Measurements from ENCODE around the gene NOC2L. TPM values are rescaled to one million over a fixed set of nuclear protein-coding genes. Genes with fewer than 3 reads are reported as not detected.
A peak's percentile ranks its signal among the peaks of the same experiment; 100 is the strongest.
"Not testable (repeated sequence)": the region's sequence is repeated elsewhere in the genome, so short reads cannot be mapped to it uniquely, and the experiment has no call there.

NOC2L gene
- total RNA-seq, 1 donor from 2014 or later, result 71.9 TPM

- DNase-seq (ENCODE audit: low spot score), result not testable (repeated sequence)
These were observed 35.5 kb upstream of the NOC2L start for GRCh38 chr1:994546-994945.

- DNase-seq (ENCODE audit: low spot score), result peak; percentile 41
These were observed 34.4 kb upstream of the NOC2L start for GRCh38 chr1:993379-993995.

- DNase-seq (ENCODE audit: low spot score), result no peak
These were observed 33.3 kb upstream of the NOC2L start for GRCh38 chr1:992362-992761.

- no peak for DNase-seq (ENCODE audit: low spot score)
These were observed 32.8 kb upstream of the NOC2L start for GRCh38 chr1:991895-992294.

GRCh38 chr1:991275-991674 is 32.2 kb upstream of the NOC2L start:
- not testable (repeated sequence) for DNase-seq (ENCODE audit: low spot score)

DNA sequence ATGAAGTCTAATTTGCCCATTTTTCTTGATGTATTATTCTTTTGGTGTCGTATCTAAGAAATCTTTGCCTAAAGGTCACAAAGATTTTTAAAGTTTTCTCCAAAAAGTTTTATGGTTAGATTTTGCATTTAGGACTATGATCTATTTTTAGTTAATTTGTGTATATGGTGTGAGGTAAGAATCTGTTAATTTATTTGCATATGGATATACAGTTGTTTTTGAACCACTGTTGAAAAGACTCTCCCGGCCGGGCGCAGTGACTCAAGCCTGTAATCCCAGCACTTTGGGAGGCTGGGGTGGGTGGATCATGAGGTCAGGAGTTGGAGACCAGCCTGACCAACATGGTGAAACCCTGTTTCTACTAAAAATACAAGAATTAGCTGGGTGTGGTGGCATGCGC is 29.0 kb upstream of the NOC2L start:
- DNase-seq (ENCODE audit: low spot score), result not testable (repeated sequence)

DNA sequence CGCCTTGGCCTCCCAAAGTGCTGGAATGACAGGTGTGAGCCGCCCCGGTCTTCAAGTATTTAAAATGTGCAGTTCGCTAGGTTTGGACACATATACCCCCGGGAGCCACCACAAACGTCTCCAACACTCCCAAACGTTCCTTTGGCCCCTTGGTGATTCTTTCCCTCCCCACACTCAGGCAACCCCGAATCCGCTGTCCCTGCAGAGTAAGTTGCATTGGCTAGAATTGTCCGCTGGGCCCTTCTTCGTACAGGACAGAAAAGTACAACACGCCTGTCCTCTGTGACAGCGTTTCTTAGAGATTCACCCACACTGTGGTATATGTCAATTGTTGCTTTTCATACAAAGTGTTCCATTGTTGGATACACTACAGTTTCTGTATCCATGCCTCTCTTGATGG is 26.1 kb upstream of the NOC2L start:
- no peak for DNase-seq (ENCODE audit: low spot score)

GRCh38 chr1:984476-984814 is 25.4 kb upstream of the NOC2L start:
- DNase-seq (ENCODE audit: low spot score), result no peak

DNA sequence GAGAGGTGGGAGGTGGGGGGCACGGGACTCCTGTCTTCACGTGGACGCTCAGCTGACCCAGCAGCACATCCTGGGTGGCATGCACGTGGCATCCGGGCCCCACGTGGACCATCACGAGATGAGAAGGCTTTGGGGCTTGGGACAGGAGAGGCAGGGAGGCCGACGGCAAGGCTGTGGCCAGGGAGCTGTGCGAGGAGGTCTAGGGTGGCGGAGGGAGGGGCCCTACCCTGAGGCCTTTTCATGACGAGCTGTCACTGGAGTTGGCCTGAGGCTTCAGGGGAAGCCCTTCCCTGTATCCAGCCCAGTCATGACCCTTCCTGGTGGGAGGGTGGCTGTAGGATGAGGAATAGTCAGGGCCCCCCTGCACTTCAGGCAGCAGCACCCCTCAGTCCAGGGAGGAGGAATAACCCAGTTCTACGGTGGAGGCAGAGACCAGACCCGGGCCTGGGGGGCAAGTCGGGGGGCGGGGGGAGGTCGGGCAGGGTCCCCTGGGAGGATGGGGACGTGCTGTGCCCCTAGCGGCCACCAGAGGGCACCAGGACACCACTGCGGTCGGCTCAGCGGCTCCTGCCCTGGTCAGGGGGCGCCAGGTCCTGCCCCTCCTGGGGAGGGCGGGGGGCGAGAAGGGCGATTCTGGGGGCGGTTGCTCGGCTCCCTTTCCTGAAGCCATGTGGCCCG is 24.9 kb upstream of the NOC2L start:
- no peak for DNase-seq (ENCODE audit: low spot score)

DNA sequence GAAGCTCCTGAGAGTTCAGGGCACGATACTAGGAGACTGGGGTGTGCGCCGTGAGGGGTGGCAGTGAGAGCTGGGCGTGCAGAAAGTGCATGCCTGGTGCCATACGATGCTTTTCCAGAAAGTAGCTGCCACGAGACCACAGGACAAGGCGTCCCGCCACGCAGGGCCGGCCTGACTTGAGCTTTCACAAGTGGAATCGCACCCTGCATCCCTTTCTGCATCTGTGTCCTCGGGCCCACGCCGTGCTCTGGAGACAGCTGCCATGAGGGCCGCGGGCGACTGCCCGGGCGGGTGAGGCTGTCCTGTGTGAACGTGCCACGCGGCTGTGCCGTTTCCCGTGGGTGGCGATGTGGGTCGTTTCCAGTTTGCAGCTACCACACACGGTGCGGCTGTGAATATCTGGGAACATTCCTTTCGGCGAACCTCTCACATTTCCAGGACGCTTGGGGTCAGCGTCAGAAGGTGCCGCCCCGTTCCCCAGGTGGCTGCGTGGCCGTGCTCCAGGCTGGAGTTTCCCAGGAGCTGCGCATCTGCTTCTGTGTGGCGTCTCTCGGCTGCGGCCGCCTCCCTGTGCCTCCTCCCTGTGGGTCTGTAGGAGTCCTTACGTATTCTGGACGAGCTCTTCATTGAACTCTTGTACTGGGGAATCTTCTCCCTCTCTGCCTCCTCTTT is 23.8 kb upstream of the NOC2L start:
- DNase-seq (ENCODE audit: low spot score), result no peak

DNA sequence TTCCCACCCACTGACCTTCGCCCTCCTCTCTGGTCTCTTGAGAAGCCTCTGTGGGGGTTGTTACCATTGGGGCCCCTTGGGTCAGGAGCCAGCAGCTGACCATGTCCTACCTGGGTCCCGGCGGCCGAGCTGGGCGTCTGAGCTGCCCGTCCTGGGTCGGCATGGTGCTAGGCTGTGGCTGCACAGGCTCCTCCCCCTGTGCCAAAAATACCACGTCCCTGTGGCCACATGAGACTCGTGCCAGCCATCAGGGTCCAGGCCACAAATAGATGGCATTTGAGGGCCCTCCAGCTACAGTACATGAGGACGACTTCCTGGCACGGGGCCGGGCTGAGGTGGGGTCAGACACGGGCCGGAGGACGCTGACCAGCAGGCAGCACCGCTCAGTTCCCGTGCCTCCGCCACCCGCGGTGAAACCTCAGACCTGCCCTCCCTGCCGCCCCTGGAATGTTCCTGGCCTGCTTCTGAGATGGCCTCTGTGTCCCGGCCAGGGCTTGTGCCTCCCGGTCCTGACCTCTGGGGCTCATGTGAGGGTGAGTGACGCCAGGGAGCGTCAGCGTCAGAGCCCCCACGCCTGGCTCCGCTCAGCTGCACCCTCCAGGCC is 23.0 kb upstream of the NOC2L start, which contains the start of gene PERM1:
PERM1 (minus strand) TSS at position 139 of the 604 bp plus-strand sequence. CDS start 1,064 bp downstream, outside the sequence.
- no peak for DNase-seq (ENCODE audit: low spot score)

DNA sequence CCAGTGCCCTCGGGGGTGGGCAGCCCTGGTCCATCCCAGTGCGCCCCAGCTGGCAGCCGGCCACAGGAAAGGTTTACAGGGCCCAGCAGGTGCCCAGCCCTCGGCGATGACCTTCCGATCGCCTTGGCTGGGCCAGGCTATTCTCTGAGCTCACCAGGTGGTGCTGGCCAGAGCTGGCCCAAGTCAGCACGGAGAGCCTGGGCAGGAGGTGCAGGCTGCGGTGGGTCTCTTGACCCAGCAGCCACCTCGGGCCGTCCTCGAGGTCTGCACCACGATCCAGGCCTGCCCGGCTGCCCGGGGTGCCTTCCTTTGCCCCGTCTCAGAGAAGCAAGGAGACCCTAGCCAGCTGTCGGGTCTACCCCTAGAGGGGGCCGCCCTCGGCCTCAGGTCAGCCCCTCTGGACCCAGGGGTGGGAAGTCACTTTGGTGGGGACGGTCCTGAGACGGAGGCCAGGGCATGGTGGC is 22.5 kb upstream of the NOC2L start:
- no peak for DNase-seq (ENCODE audit: low spot score)

- no peak for DNase-seq (ENCODE audit: low spot score)
These were observed 21.7 kb upstream of the NOC2L start for GRCh38 chr1:980602-981395.

GRCh38 chr1:980137-980571 is 21.1 kb upstream of the NOC2L start:
- DNase-seq (ENCODE audit: low spot score), result no peak

GRCh38 chr1:979744-980072 is 20.7 kb upstream of the NOC2L start:
- no peak for DNase-seq (ENCODE audit: low spot score)

- DNase-seq (ENCODE audit: low spot score), result no peak
These were observed 20.0 kb upstream of the NOC2L start for GRCh38 chr1:978835-979743.

- no peak for DNase-seq (ENCODE audit: low spot score)
These were observed 19.2 kb upstream of the NOC2L start for GRCh38 chr1:978069-978834.

DNA sequence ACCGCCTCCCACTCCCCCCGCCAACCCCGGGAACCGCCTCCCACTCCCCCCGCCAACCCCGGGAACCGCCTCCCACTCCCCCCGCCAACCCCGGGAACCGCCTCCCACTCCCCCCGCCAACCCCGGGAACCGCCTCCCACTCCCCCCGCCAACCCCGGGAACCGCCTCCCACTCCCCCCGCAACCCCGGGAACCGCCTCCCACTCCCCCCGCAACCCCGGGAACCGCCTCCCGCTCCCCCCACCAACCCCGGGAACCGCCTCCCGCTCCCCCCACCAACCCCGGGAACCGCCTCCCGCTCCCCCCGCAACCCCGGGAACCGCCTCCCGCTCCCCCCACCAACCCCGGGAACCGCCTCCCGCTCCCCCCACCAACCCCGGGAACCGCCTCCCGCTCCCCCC is 17.7 kb upstream of the NOC2L start:
- DNase-seq (ENCODE audit: low spot score), result not testable (repeated sequence)

- no peak for DNase-seq (ENCODE audit: low spot score)
These were observed 17.0 kb upstream of the NOC2L start for GRCh38 chr1:975896-976683.

Data from ureter (tissue), 1 donor.